Left lung (tissue), 10 donors: ENCODE data around the gene AMBP. TPM values are rescaled to one million over a fixed set of nuclear protein-coding genes. Genes with fewer than 3 reads are reported as not detected.
"Not testable (repeated sequence)": the region's sequence is repeated elsewhere in the genome, so short reads cannot be mapped to it uniquely, and the experiment has no call there.

ENCODE experiments used
- ATAC-seq: fragments of 200-7000 bp; cut with Tn5 transposase; one replicate; pipeline ENCODE4 v1.9.1; 2020; ENCODE audit warnings: moderate library complexity
- DNase-seq, 4 donors: peaks; one replicate each; pipeline ENCODE4 v3.0.0-alpha.2; 2013 to 2020
- H3K27ac ChIP-seq, 2 donors: fragments of 200-600 bp; sonication (generic) in 1 of 2; one replicate each; pipeline versions ENCODE4 v1.5.0 to v1.8.0; 2020 to 2021
- H3K27me3 ChIP-seq, 2 donors: fragments of 200-600 bp; sonication (generic) in 1 of 2; one replicate each; pipeline versions ENCODE4 v1.5.0 to v1.8.0; 2020 to 2021
- H3K36me3 ChIP-seq, 2 donors: fragments of 200-600 bp; sonication (generic) in 1 of 2; one replicate each; pipeline versions ENCODE4 v1.5.0 to v1.8.0; 2020 to 2021
- H3K4me1 ChIP-seq, 2 donors: fragments of 200-600 bp; one replicate each; pipeline ENCODE4 v1.8.0; 2021
- H3K4me3 ChIP-seq, 2 donors: fragments of 200-600 bp; sonication (generic) in 1 of 2; one replicate each; pipeline versions ENCODE4 v1.5.0 to v1.8.0; 2020 to 2021; ENCODE audit warnings: mild to moderate bottlenecking in 1 of 2
- H3K9me3 ChIP-seq, 2 donors: fragments of 200-600 bp; sonication (generic) in 1 of 2; one replicate each; pipeline versions ENCODE4 v1.5.0 to v1.8.0; 2020 to 2021
- CTCF ChIP-seq, 2 donors: fragments of 200-600 bp; sonication (generic) in 1 of 2; IDR thresholded peaks; one replicate each; pipeline versions ENCODE4 v1.5.0 to v1.8.0; 2021; ENCODE audit warnings: antibody characterized with exemption in 2 of 2
- intact Hi-C, 2 donors: fragments of 100-400 bp; cut with DNase I; formaldehyde crosslinking; loops; one replicate each; pipeline versions ENCODE4 v1.11.2 to v1.14.2; 2022
- polyA plus RNA-seq, 6 donors: library from polyadenylated mRNA; unstranded; fragments of 120-200 nt; gene quantifications; one replicate each; pipeline ENCODE4 v1.2.1, GENCODE V29; 2013; ENCODE audit not compliant: insufficient read length in 6 of 6
- total RNA-seq, 2 donors: library from RNA; stranded (reverse); fragmentation: NEBNext Ultra II Directional; extraction: Animal tissue kit (Norgen Biotek cat#: 25700); gene quantifications; one replicate each; pipeline ENCODE4 v1.2.1, GENCODE V29; 2021
- donor health status: DM: no; HTN: yes; CAD: no.
- donor health status: DM: no; HTN: no; CAD: no.

Gene AMBP
- total and polyA plus RNA-seq, 8 donors = 1.2 to 5.5 (median 2.5) TPM; not detected in 1

DNA sequence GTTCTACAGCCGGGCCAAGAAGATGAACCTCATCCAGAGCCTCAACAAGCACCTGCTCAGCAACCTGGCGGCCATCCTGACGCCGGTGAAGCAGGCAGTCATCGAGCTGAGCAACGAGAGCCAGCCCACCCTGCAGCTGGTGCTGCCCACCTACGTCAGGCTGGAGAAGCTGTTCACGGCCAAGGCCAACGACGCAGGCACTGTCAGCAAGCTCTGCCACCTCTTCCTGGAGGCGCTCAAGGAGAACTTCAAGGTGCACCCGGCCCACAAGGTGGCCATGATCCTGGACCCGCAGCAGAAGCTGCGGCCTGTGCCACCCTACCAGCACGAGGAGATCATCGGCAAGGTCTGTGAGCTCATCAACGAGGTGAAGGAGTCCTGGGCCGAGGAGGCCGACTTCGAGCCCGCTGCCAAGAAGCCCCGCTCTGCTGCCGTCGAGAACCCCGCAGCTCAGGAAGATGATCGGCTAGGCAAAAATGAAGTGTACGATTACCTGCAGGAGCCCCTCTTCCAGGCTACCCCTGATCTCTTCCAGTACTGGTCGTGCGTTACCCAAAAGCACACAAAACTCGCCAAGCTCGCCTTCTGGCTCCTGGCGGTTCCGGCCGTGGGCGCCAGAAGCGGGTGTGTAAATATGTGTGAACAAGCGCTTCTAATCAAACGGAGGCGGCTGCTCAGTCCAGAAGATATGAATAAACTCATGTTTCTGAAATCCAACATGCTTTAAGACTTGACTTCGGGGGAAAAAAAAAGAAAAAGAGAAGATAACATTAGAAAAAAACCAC, 28.5 kb downstream of the AMBP start:
- Histone ChIP-seq H3K4me3 (no peak overlapping the region), H3K36me3 (peaks cover 0 to 43% of the 10 kb centered on the region in 2 donors), H3K27ac (no peak overlapping the region), H3K9me3 (no peaks in the 10 kb centered on the region), H3K4me1 (no peaks in the 10 kb centered on the region), H3K27me3 (no peaks in the 10 kb centered on the region)
- no peak for DNase-seq
- TF ChIP-seq CTCF (IDR thresholded peaks at IDR 0.05) = no peak
- intact Hi-C loops = no loop called here
- ATAC-seq = no peak

DNA sequence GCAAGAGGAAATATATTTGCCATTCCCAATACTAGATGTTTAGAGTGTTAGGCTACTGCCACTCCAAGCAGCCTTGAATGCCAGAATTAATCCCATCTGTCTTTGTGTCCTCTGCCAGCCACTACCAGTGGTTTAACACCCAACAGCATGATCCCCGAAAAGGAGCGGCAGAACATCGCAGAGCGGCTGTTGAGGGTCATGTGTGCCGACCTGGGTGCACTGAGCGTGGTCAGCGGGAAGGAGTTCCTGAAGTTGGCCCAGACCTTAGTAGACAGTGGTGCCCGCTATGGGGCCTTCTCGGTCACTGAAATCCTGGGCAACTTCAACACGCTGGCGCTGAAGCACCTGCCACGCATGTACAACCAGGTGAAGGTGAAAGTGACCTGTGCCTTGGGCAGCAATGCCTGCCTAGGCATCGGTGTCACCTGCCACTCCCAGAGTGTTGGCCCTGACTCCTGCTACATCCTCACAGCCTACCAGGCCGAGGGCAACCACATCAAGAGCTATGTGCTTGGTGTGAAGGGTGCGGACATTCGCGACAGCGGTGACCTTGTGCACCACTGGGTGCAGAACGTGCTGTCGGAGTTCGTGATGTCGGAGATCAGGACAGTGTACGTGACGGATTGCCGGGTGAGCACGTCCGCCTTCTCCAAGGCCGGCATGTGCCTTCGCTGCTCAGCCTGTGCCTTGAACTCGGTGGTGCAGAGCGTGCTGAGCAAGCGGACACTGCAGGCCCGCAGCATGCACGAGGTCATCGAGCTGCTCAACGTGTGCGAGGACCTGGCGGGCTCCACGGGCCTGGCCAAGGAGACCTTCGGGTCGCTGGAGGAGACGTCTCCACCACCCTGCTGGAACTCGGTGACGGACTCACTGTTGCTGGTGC, 29.3 kb downstream of the AMBP start:
- ATAC-seq (no peak), DNase-seq (peak in 1 of 4 donors; percentile 77)
- H3K27ac ChIP-seq = no peak overlapping the region
- no peaks in the 10 kb centered on the region for H3K9me3 ChIP-seq
- no peak for TF ChIP-seq CTCF (IDR thresholded peaks at IDR 0.05)
- H3K4me1 ChIP-seq = no peaks in the 10 kb centered on the region
- H3K4me3 ChIP-seq = no peak overlapping the region
- intact Hi-C loops = no loop called here
- no peaks in the 10 kb centered on the region for H3K27me3 ChIP-seq
- H3K36me3 ChIP-seq = peaks cover 0 to 43% of the 10 kb centered on the region in 2 donors

DNA sequence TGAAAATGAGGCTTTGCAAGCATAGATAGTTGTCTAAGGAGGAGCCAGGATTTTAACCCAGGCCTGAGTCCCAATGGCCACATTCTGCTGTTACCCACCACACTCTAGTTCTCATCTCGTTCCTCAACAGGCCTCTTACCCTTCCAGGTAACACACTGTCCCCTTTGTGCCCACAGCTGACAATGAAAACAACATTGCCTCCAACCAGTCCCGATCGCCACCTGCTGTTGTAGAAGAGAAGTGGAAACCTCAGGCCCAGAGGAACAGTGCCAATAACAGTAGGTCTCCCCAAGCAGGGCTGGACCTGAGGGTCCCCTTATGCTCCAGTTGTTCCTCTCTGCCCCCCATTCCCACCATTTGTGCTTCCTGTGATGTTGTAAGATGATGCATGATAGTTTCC, 30.4 kb downstream of the AMBP start:
- TF ChIP-seq CTCF (IDR thresholded peaks at IDR 0.05) = peak in 1 of 2 donors; percentile 27
- Histone ChIP-seq H3K9me3 (no peaks in the 10 kb centered on the region), H3K4me1 (no peaks in the 10 kb centered on the region), H3K27me3 (no peaks in the 10 kb centered on the region), H3K27ac (no peak overlapping the region), H3K4me3 (no peak overlapping the region), H3K36me3 (peaks cover 0 to 40% of the 10 kb centered on the region in 2 donors)
- peak in 1 of 4 donors; percentile 14 for DNase-seq
- ATAC-seq = peak; percentile 53
- intact Hi-C loops = no loop called here

DNA sequence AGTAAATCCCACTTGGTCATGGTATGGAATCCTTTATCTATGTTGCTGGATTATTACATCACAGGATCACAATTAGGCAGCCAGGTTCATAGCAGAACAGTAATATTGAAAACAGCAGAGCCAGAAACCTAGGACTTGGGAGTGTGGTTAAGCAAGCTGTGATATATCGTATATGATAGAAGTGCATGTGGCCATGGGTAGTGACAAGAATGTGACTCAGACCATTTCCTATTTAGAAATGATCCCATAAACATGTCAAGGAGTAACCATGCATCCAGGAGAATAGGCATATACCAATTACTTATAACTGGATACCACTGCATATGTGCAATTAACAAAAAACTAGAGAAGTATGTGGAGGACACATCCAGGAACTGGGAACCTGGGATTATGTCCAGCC, 31.2 kb downstream of the AMBP start:
- ATAC-seq (no peak), DNase-seq (no peak)
- no peak overlapping the region for H3K4me3 ChIP-seq
- no peaks in the 10 kb centered on the region for H3K9me3 ChIP-seq
- no peak overlapping the region for H3K27ac ChIP-seq
- H3K36me3 ChIP-seq = peaks cover 0 to 32% of the 10 kb centered on the region in 2 donors
- no peaks in the 10 kb centered on the region for H3K27me3 ChIP-seq
- H3K4me1 ChIP-seq = no peaks in the 10 kb centered on the region
- no peak for TF ChIP-seq CTCF (IDR thresholded peaks at IDR 0.05)
- intact Hi-C loops = no loop called here

- Histone ChIP-seq H3K4me1 (no peaks in the 10 kb centered on the region), H3K4me3 (no peak overlapping the region), H3K27me3 (no peaks in the 10 kb centered on the region), H3K36me3 (peaks cover 0 to 27% of the 10 kb centered on the region in 2 donors), H3K27ac (no peak overlapping the region), H3K9me3 (no peaks in the 10 kb centered on the region)
- ATAC-seq (no peak), DNase-seq (no peak)
- TF ChIP-seq CTCF (IDR thresholded peaks at IDR 0.05) = no peak
- intact Hi-C loops = no loop called here
Observed at GRCh38 chr9:114046237-114046755, 31.8 kb downstream of the AMBP start.

- H3K27ac ChIP-seq, H3K27me3 ChIP-seq, H3K4me1 ChIP-seq, DNase-seq, intact Hi-C loops, H3K9me3 ChIP-seq, ATAC-seq, H3K4me3 ChIP-seq: not testable (repeated sequence)
- peaks cover 0 to 12% of the 10 kb centered on the region in 2 donors for H3K36me3 ChIP-seq
Observed at GRCh38 chr9:114043660-114044059, 34.4 kb downstream of the AMBP start.
